ENCODE measurements around the gene TARS3.

Gene TARS3

GRCh38 chr15:101615986-101616848 is 108.1 kb downstream of the TARS3 start:
- no peak for DNase-seq
- no peak for TF ChIP-seq POLR2A (IDR thresholded peaks at IDR 0.05; ENCODE audit: low read length)
- no peak for TF ChIP-seq GATA1 (IDR thresholded peaks at IDR 0.05; ENCODE audit: low read depth, low read length)

DNA sequence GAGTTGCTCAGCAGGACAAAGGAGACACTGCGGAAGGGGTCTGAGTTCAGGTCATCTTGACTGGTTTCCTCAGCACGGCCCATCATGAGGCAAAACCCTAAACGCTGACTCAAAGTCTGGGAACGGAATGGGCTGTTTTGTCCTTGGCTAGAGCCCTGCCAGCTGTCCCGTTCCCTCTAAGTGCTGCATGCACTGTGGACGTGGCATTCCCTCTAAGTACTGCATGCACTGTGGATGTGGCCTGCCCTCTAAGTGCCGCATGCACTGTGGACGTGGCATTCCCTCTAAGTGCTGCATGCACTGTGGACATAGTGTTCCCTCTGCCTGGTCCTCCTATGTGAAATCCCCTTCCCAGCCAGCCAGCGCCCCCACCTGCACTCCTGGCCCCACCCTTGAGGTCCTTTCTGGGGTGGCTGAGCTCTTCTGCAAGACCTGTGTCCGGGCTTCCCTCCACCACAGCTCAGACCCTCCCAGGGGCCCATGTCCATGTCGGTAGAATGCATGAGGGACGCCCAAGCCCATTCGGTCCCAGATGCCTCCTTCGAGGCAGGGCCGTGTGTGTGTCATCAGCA is 108.8 kb downstream of the TARS3 start:
- no peak for DNase-seq
- no peak for TF ChIP-seq POLR2A (IDR thresholded peaks at IDR 0.05; ENCODE audit: low read length)
- no peak for TF ChIP-seq GATA1 (IDR thresholded peaks at IDR 0.05; ENCODE audit: low read depth, low read length)

- no peak for TF ChIP-seq POLR2A (IDR thresholded peaks at IDR 0.05; ENCODE audit: low read length)
- no peak for TF ChIP-seq GATA1 (IDR thresholded peaks at IDR 0.05; ENCODE audit: low read depth, low read length)
- DNase-seq: no peak
Observed at GRCh38 chr15:101614761-101615160, 109.5 kb downstream of the TARS3 start.

DNA sequence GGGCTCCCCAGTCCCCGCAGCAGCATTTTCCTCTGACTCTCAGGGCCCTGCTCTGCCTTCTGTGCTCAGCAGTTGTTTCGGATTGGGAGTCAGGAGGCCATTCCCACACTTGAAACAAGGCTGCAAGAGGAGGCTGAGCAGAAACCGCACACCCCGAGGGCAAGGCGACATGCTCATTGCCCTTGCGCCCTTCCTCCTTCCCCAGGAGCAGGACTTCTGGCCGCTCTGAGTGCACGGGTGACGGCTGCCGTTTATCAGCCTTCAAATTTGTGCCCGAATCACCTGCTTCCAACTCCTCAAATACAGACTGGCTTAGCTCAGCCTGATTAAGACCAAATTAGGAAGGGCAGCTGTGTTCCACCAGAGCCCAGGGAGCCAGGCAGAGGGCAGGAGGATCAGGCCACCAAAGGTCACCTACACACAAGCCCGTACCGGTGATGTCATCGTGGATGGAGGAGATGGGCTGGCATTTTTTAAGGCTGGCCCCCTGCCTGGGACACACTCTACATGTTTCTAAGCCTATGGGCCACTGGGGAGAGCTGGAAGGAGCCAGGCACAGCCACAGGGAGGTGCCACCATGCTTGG is 110.2 kb downstream of the TARS3 start:
- DNase-seq: no peak
- TF ChIP-seq GATA1 (IDR thresholded peaks at IDR 0.05; ENCODE audit: low read depth, low read length) (no peak), POLR2A (IDR thresholded peaks at IDR 0.05; ENCODE audit: low read length) (no peak)

- no peak for DNase-seq
- no peak for TF ChIP-seq POLR2A (IDR thresholded peaks at IDR 0.05; ENCODE audit: low read length)
- TF ChIP-seq GATA1 (IDR thresholded peaks at IDR 0.05; ENCODE audit: low read depth, low read length): no peak
Observed at GRCh38 chr15:101613130-101614000, 110.9 kb downstream of the TARS3 start.

GRCh38 chr15:101612676-101613075 is 111.6 kb downstream of the TARS3 start:
- no peak for DNase-seq
- TF ChIP-seq GATA1 (IDR thresholded peaks at IDR 0.05; ENCODE audit: low read depth, low read length) (no peak), POLR2A (IDR thresholded peaks at IDR 0.05; ENCODE audit: low read length) (no peak)

- DNase-seq: no peak
- TF ChIP-seq POLR2A (IDR thresholded peaks at IDR 0.05; ENCODE audit: low read length): no peak
Observed at GRCh38 chr15:101611580-101612299, 112.5 kb downstream of the TARS3 start.

DNA sequence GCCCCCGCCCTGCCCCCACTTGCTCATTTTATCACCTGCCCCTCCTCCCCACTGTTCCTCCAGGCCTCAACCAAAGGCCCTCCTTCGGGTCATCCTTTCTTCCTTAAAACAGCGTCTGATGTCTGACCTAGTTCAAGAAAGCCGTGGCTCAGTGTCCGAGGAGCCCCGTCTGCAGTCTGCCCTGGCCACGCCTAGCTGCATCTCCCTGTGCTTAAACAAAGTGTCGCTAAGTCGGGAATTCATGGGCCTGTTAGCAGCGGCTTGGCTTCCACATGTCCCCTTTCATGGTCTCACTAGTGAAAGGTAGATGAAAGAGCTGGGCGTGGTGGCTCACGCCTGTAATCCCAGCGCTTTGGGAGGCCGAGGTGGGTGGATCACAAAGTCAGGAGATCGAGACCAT is 113.3 kb downstream of the TARS3 start:
- no peak for DNase-seq
- TF ChIP-seq GATA1 (IDR thresholded peaks at IDR 0.05; ENCODE audit: low read depth, low read length): no peak
- no peak for TF ChIP-seq POLR2A (IDR thresholded peaks at IDR 0.05; ENCODE audit: low read length)

DNA sequence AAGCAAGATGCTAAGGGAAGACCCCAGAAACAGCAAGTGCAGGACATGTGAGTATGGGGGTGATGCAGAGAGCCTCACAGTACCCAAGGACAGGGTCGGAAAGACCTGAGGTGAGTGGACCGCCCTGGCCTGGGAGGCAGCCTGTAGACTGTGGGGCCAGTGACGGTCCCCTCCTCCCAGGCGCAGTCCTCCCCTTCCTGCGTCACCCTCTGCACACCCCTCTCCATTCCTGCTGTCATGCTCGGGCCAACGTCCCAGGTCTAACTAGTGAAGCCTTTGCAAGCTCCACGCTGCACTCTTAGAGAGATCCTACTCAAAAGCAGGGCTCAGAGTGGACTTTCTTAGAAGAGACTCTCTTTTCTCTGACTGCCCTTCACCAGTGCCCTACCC is 113.7 kb downstream of the TARS3 start:
- no peak for DNase-seq
- TF ChIP-seq GATA1 (IDR thresholded peaks at IDR 0.05; ENCODE audit: low read depth, low read length): no peak
- TF ChIP-seq POLR2A (IDR thresholded peaks at IDR 0.05; ENCODE audit: low read length): no peak

GRCh38 chr15:101609742-101610610 is 114.3 kb downstream of the TARS3 start:
- no peak for TF ChIP-seq GATA1 (IDR thresholded peaks at IDR 0.05; ENCODE audit: low read depth, low read length)
- no peak for TF ChIP-seq POLR2A (IDR thresholded peaks at IDR 0.05; ENCODE audit: low read length)
- no peak for DNase-seq

GRCh38 chr15:101608201-101608600 is 116.1 kb downstream of the TARS3 start:
- TF ChIP-seq GATA1 (IDR thresholded peaks at IDR 0.05; ENCODE audit: low read depth, low read length) (no peak), POLR2A (IDR thresholded peaks at IDR 0.05; ENCODE audit: low read length) (no peak)
- DNase-seq: no peak

GRCh38 chr15:101607108-101607507 is 117.2 kb downstream of the TARS3 start:
- no peak for TF ChIP-seq GATA1 (IDR thresholded peaks at IDR 0.05; ENCODE audit: low read depth, low read length)
- no peak for TF ChIP-seq POLR2A (IDR thresholded peaks at IDR 0.05; ENCODE audit: low read length)
- no peak for DNase-seq
